Loucy (cell line): ENCODE data around the gene CRYBA1.
A peak's percentile ranks its signal among the peaks of the same experiment; 100 is the strongest.
"Not testable (repeated sequence)": the region's sequence is repeated elsewhere in the genome, so short reads cannot be mapped to it uniquely, and the experiment has no call there.

Experiments
- H2AFZ ChIP-seq: fragments of 200-600 bp; sonication (generic); 2 replicates; pipeline ENCODE4 v1.6.0; 2016; ENCODE audit warnings: antibody characterized with exemption, mild to moderate bottlenecking, low read length, moderate library complexity
- H3F3A ChIP-seq: fragments of 200-600 bp; 2 replicates; pipeline ENCODE4 v1.6.0; 2016; ENCODE audit warnings: antibody characterized with exemption, low read depth, mild to moderate bottlenecking
- H3K27me3 ChIP-seq: fragments of 200-600 bp; sonication (generic); 2 replicates; pipeline ENCODE4 v1.6.1; 2014; ENCODE audit warnings: low read length, mild to moderate bottlenecking; ENCODE audit not compliant: insufficient read depth, poor library complexity, severe bottlenecking
- H3K36me3 ChIP-seq: fragments of 200-600 bp; sonication (generic); 2 replicates; pipeline ENCODE4 v1.6.1; 2016; ENCODE audit warnings: low read length; ENCODE audit not compliant: insufficient read depth
- H3K4me1 ChIP-seq: fragments of 200-600 bp; sonication (generic); 2 replicates; pipeline ENCODE4 v1.5.1; 2014; ENCODE audit warnings: low read length, mild to moderate bottlenecking; ENCODE audit not compliant: insufficient read depth, poor library complexity, severe bottlenecking
- H3K4me2 ChIP-seq: fragments of 200-600 bp; sonication (generic); 2 replicates; pipeline ENCODE4 v1.6.0; 2014; ENCODE audit warnings: antibody characterized with exemption, low read length, low read depth, mild to moderate bottlenecking; ENCODE audit not compliant: poor library complexity, severe bottlenecking
- H3K4me3 ChIP-seq: fragments of 200-600 bp; sonication (generic); 2 replicates; pipeline ENCODE4 v1.5.1; 2014; ENCODE audit warnings: low read length, mild to moderate bottlenecking, mixed read lengths; ENCODE audit not compliant: poor library complexity, severe bottlenecking
- H3K79me2 ChIP-seq: fragments of 200-600 bp; sonication (generic); 2 replicates; pipeline ENCODE4 v1.6.1; 2014; ENCODE audit warnings: low read length; ENCODE audit not compliant: insufficient read depth
- H3K9ac ChIP-seq: fragments of 200-600 bp; sonication (generic); 2 replicates; pipeline ENCODE4 v1.6.0; 2014; ENCODE audit warnings: mild to moderate bottlenecking, low read depth, low read length, moderate library complexity; ENCODE audit not compliant: poor library complexity, severe bottlenecking
- H3K9me2 ChIP-seq: fragments of 200-600 bp; sonication (generic); replicated peaks from 2 replicates; pipeline ENCODE4 v1.6.1; 2016; ENCODE audit warnings: low read depth, low read length, mixed read lengths
- H3K9me3 ChIP-seq: fragments of 200-600 bp; sonication (generic); 2 replicates; pipeline ENCODE4 v1.6.1; 2014; ENCODE audit warnings: mild to moderate bottlenecking, antibody characterized with exemption, low read length, low read depth; ENCODE audit not compliant: insufficient read depth
- H4K20me1 ChIP-seq: fragments of 200-600 bp; sonication (generic); 2 replicates; pipeline ENCODE4 v1.6.0; 2014; ENCODE audit warnings: antibody characterized with exemption, low read length, mild to moderate bottlenecking; ENCODE audit not compliant: insufficient read depth, poor library complexity, severe bottlenecking
- EZH2phosphoT487 ChIP-seq: fragments of 200-600 bp; IDR thresholded peaks from 2 replicates; pipeline ENCODE4 v1.6.1; 2018; ENCODE audit warnings: antibody characterized with exemption, mild to moderate bottlenecking, moderate library complexity, borderline replicate concordance
- TF ChIP-seq, protein P1 (sequence below): fragments of 200-600 bp; sonication (generic); conservative IDR thresholded peaks from 2 replicates; pipeline ENCODE4 v1.5.1; 2014; ENCODE audit warnings: mild to moderate bottlenecking, antibody characterized with exemption, low read length

The CRYBA1 gene

DNA sequence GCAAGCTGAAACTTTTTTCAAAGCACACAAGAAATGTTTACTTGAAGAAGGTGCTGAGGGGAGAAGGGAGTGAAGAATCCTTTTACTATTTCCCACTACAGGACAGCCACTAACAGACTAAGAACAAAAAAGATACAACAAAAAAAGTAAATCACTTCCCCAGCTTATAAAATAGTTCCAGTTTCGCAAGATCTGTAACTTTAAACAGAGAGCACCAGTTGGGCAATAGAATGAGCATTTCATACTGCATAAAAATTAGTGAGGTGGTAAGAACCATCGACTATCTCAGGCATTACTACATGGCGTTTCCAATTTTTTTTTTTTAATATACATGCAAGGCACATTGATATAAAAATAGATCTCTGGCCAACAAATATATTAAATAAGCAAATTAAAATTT is 11.1 kb downstream of the CRYBA1 start:
- no peaks in the 10 kb centered on the region for H3K9me2 ChIP-seq
- no peak overlapping the region for H2AFZ ChIP-seq
- peaks cover 58% of the 10 kb centered on the region for H4K20me1 ChIP-seq
- no peak overlapping the region for H3K4me2 ChIP-seq
- H3F3A ChIP-seq = no peaks in the 10 kb centered on the region
- no peaks in the 10 kb centered on the region for H3K27me3 ChIP-seq
- no peak overlapping the region for H3K9ac ChIP-seq
- H3K4me1 ChIP-seq = no peaks in the 10 kb centered on the region
- H3K36me3 ChIP-seq = peaks cover 45% of the 10 kb centered on the region
- H3K4me3 ChIP-seq = no peak overlapping the region
- TF ChIP-seq EZH2phosphoT487 = no peak
- TF ChIP-seq, protein P1, sequence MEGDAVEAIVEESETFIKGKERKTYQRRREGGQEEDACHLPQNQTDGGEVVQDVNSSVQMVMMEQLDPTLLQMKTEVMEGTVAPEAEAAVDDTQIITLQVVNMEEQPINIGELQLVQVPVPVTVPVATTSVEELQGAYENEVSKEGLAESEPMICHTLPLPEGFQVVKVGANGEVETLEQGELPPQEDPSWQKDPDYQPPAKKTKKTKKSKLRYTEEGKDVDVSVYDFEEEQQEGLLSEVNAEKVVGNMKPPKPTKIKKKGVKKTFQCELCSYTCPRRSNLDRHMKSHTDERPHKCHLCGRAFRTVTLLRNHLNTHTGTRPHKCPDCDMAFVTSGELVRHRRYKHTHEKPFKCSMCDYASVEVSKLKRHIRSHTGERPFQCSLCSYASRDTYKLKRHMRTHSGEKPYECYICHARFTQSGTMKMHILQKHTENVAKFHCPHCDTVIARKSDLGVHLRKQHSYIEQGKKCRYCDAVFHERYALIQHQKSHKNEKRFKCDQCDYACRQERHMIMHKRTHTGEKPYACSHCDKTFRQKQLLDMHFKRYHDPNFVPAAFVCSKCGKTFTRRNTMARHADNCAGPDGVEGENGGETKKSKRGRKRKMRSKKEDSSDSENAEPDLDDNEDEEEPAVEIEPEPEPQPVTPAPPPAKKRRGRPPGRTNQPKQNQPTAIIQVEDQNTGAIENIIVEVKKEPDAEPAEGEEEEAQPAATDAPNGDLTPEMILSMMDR = no peak
- no peaks in the 10 kb centered on the region for H3K9me3 ChIP-seq
- peaks cover 34% of the 10 kb centered on the region for H3K79me2 ChIP-seq

DNA sequence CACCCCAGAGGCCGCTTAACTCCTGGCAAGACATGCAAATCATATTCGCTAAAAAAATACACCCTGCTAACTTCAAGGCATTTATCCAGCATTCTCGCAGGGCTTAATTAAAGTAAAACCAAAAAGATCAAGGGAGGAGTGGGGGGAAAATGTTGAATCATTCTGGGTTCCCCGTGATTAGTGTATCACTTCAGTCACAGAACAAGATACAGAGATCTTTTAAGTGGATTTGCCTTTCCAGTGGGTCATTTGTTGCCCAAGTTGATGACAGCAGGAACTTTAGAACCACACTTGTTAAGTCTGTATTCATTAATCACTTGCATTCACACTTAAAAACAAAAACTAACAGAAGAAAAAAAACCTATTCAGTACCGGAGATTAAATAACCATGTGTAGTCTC is 17.3 kb downstream of the CRYBA1 start:
- Histone ChIP-seq H3K4me2 (no peak overlapping the region), H3K9me3 (no peaks in the 10 kb centered on the region), H3K4me3 (no peak overlapping the region), H3K9ac (no peak overlapping the region), H3K27me3 (no peaks in the 10 kb centered on the region), H2AFZ (no peak overlapping the region), H4K20me1 (peaks cover 71% of the 10 kb centered on the region), H3K9me2 (no peaks in the 10 kb centered on the region), H3K4me1 (no peaks in the 10 kb centered on the region), H3K36me3 (peaks cover 77% of the 10 kb centered on the region), H3F3A (no peaks in the 10 kb centered on the region), H3K79me2 (peaks cover 64% of the 10 kb centered on the region)
- no peak for TF ChIP-seq EZH2phosphoT487
- TF ChIP-seq, protein P1 = no peak

DNA sequence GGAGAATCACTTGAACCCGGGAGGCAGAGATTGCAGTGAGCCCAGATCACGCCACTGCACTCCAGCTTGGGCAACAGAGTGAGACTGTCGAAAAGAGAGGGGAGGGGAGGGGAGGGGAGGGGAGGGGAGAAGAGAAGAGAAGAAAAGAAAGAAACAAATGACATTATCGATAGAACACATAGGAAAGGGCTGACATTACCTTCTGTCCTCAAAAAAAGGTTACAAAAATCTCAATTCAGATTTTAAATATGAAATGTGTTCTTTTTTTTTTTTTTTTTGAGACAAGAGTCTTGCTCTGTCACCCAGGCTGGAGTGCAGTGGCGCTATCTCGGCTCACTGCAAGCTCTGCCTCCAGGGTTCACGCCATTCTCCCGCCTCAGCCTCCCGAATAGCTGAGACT is 25.3 kb downstream of the CRYBA1 start:
- not testable (repeated sequence) for H3K4me3 ChIP-seq, H3K9me2 ChIP-seq, H3K27me3 ChIP-seq, H3K4me2 ChIP-seq, H2AFZ ChIP-seq, H3K9ac ChIP-seq, H3K9me3 ChIP-seq, H3F3A ChIP-seq, H3K4me1 ChIP-seq
- H4K20me1 ChIP-seq = peaks cover 92% of the 10 kb centered on the region
- peaks cover 47% of the 10 kb centered on the region for H3K36me3 ChIP-seq
- H3K79me2 ChIP-seq = peaks cover 96% of the 10 kb centered on the region

DNA sequence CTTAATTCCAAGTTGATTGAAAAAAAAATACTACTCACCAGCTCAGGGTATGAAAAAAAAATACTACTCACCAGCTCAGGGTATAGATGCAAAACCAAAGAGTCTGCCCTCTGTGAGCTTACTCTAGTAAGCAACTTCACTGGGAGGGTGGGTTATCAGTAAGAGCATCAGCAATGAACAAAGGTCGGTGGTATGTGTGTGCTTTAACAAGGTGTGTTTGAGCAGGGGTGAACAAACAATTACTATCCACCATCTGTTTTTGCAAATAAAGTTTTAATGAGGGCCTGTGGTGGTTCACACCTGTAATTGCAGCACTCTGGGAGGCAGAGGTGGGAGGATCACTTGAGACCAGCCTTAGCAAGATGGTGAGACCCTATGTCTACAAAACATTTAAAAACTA is 27.3 kb downstream of the CRYBA1 start:
- Histone ChIP-seq H3K4me2 (peak overlapping the region; percentile 43), H3K79me2 (peaks cover 99% of the 10 kb centered on the region), H3K9me3 (no peaks in the 10 kb centered on the region), H3K9me2 (no peaks in the 10 kb centered on the region), H4K20me1 (peaks cover 92% of the 10 kb centered on the region), H3K9ac (no peak overlapping the region), H2AFZ (no peak overlapping the region), H3K36me3 (peaks cover 53% of the 10 kb centered on the region), H3F3A (no peaks in the 10 kb centered on the region), H3K4me3 (peak overlapping the region; percentile 10), H3K4me1 (peaks cover 20% of the 10 kb centered on the region), H3K27me3 (no peaks in the 10 kb centered on the region)
- TF ChIP-seq, protein P1 = no peak
